Lower leg skin (tissue), 4 donors: ENCODE measurements around the gene AGO4. TPM values are rescaled to one million over a fixed set of nuclear protein-coding genes. Genes with fewer than 3 reads are reported as not detected.
"Not testable (repeated sequence)": the region's sequence is repeated elsewhere in the genome, so short reads cannot be mapped to it uniquely, and the experiment has no call there.

Source experiments
- DNase-seq, 2 donors: peaks; one replicate each; pipeline ENCODE4 v3.0.0-alpha.2; 2019; ENCODE audit warnings: low spot score in 2 of 2
- H3K4me3 ChIP-seq: fragments of 200-600 bp; sonication (generic); 2 replicates; pipeline ENCODE4 v1.5.1; 2017; ENCODE audit warnings: mild to moderate bottlenecking, low read depth; ENCODE audit not compliant: poor library complexity, severe bottlenecking
- CTCF ChIP-seq, 3 donors: fragments of 450-650 bp; IDR thresholded peaks; one replicate each; pipeline ENCODE4 v1.5.1; 2016; ENCODE audit warnings: antibody characterized with exemption in 3 of 3, mild to moderate bottlenecking in 3 of 3, moderate library complexity in 2 of 3
- POLR2A ChIP-seq, 2 donors: fragments of 450-650 bp; IDR thresholded peaks; one replicate each; pipeline ENCODE4 v1.6.1; 2016 to 2017; ENCODE audit warnings: antibody characterized with exemption in 2 of 2, mild to moderate bottlenecking in 1 of 2, moderate library complexity in 1 of 2
- WGBS, 2 donors: methylation state at CpG; one replicate each; pipeline ENCODE4 v1.1.5; 2018; 5-methylcytosine and 5-hydroxymethylcytosine counted together
- intact Hi-C: fragments of 100-400 bp; cut with DNase I; formaldehyde crosslinking; loops from one replicate; pipeline ENCODE4 v1.15.0; 2023; ENCODE audit warnings: low total_unique reads
- total RNA-seq, 4 donors: library from RNA; depleted of rRNA; stranded (reverse); fragments of >200 nt; gene quantifications; one replicate each; pipeline ENCODE4 v1.1.0, GENCODE V29; 2016

Gene AGO4
- total RNA-seq, 4 donors from 2014 or later = 28.1 to 40.3 (median 34.6) TPM

DNA sequence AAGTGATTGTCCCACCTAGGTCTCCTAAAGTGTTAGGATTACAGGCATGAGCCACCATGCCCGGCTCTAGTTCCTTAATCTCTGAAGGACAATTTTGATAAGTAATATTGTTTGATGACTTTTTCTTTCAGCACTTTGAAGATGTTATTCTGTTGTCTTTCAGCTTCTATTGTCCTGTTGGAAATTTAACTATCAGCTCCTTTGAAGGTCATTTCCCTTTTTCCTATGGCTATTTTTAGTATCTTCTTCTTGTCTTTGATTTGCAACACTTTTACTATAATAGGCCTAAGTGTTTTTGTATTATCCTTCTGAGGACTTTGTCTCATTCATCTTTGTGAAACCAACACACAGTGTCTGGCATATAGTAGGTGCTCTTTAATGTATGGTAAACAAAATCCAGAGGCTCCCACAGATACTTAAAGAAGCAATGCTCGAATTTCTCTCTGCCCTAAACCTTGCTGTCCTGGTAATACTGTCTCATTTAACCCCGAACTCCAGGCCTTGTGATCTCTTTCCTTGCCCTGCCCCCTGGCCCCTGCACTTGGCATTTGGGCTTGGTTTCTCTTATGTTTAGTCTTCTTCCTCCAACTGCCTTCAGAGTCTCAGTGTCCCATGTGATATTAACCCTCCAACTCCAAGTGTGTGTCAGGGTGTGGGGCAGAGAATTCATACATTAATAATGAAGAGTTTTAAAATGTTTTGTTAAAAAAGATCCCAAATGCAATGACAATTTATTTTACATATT, 56.2 kb downstream of the AGO4 start:
- TF ChIP-seq CTCF (IDR thresholded peaks at IDR 0.05) (no peak), POLR2A (IDR thresholded peaks at IDR 0.05) (no peak)

DNA sequence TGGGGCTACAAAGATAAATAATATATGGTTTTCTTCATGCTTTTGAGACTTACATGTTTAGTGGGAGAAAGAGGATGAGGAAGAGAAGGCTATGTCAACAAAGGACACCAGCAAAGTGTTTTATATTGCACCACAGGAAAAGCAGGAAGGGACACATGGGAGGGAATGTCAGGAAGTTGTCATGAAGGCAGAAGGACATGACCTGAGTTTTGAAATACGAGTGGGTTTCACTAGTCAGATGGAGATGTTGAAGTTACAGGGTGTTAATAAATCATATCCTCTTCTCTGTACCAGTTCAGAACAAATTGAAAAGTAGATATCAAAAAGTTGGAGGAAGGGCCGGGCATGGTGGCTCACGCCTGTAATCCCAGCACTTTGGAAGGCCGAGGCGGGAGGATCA, 57.0 kb downstream of the AGO4 start:
- H3K4me3 ChIP-seq = no peak overlapping the region
- no peak for DNase-seq
- 82 to 90% methylated on average over 5 of the region's 5 CpGs for WGBS, 2 donors
- TF ChIP-seq CTCF (IDR thresholded peaks at IDR 0.05) (no peak), POLR2A (IDR thresholded peaks at IDR 0.05) (no peak)
- intact Hi-C loops = no loop called here

More for the DNA sequence above, 56.2 kb downstream of the AGO4 start:
- no peak for DNase-seq
- 63% methylated on average over 3 of the region's 3 CpGs for WGBS, 2 donors
- intact Hi-C loops = no loop called here
- H3K4me3 ChIP-seq = no peak overlapping the region

- no peak for DNase-seq
- TF ChIP-seq POLR2A (IDR thresholded peaks at IDR 0.05) = no peak
- no peak for TF ChIP-seq CTCF (IDR thresholded peaks at IDR 0.05)
- intact Hi-C loops = no loop called here
- no peak overlapping the region for H3K4me3 ChIP-seq
- WGBS, 2 donors = 86 to 87% methylated on average over 3 of the region's 3 CpGs
These were observed 59.2 kb downstream of the AGO4 start for GRCh38 chr1:35866991-35867390.

DNA sequence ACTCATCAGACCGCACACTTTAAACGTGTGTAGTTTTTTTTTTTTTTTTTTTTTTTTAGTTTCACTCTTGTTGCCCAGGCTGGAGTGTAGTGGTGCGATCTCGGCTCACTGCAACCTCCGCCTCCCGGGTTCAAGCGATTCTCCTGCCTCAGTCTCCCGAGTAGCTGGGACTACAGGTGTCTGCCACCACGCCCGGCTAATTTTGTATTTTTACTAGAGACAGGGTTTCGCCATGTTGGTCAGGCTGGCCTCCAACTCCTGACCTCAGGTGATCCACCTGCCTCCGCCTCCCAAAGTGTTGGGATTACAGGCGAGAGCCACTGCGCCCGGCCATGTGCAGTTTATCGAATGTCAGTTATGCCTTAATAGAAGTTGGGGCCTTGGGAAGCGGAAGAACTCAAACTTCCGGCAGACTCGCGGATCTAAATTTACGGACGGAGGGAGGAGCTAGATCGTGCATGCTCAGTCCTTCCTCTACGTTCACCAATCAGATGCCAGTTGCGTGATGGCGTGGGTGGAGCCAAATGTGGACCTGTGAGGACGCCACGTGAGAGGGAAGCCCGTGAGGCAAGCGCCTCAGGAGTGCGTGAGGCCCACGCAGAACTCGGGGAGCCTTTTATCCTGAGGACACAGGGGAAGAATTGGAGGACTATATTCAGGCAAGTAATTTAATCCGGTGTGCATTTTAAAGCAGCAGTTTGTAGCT, 61.6 kb downstream of the AGO4 start:
- intact Hi-C loops, H3K4me3 ChIP-seq, DNase-seq: not testable (repeated sequence)
- 91% methylated on average over 34 of the region's 34 CpGs for WGBS, 2 donors

- TF ChIP-seq POLR2A (IDR thresholded peaks at IDR 0.05) (no peak), CTCF (IDR thresholded peaks at IDR 0.05) (no peak)
- DNase-seq = no peak
- intact Hi-C loops = no loop called here
- no peak overlapping the region for H3K4me3 ChIP-seq
- 87% methylated on average over 2 of the region's 2 CpGs for WGBS, 2 donors
These were observed 63.0 kb downstream of the AGO4 start for GRCh38 chr1:35870651-35871309.

DNA sequence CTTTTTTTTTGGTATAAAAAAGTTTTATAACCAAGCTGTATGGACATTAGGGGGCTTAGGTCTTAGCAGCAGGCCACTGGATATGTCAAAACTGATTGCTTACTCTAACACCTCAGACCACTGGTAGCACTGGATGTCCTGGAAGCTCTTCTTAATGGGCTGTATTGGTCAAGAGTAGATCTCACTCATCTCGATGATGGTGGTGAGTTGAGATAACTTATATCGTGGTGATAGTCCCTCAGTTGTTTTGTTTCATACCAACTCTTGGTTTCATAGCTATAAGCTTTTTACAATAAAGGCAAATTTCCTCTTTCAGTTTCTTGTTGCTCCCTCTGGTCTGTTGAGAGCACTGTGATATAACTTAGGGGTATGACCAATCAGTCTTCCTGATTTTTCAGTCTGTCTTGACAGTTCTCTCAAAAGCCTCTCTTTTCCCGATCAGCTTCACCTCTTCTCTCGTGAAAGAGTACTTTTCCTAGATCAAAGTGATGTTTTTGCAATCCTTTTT, 65.5 kb downstream of the AGO4 start:
- no peak for DNase-seq
- intact Hi-C loops = no loop called here
- TF ChIP-seq POLR2A (IDR thresholded peaks at IDR 0.05) = no peak
- TF ChIP-seq CTCF (IDR thresholded peaks at IDR 0.05) = no peak
- WGBS, 2 donors = 82 to 85% methylated on average over 4 of the region's 4 CpGs
- H3K4me3 ChIP-seq = no peak overlapping the region

- 79 to 95% methylated on average over 4 of the region's 4 CpGs for WGBS, 2 donors
These were observed 66.3 kb downstream of the AGO4 start for GRCh38 chr1:35874115-35874514.

More at GRCh38 chr1:35874115-35874514, 66.3 kb downstream of the AGO4 start:
- H3K4me3 ChIP-seq, DNase-seq, intact Hi-C loops: not testable (repeated sequence)
